Right lobe of liver (tissue), 4 donors: ENCODE results near the gene PTPN4.

Experiments
- POLR2A ChIP-seq: fragments of 450-650 bp; IDR thresholded peaks from one replicate; pipeline ENCODE4 v1.6.1; 2017; ENCODE audit warnings: antibody characterized with exemption, mild to moderate bottlenecking
- TF ChIP-seq, protein P1 (sequence below), 4 donors: fragments of 200-600 bp in 3 of 4; fragments of 450-650 bp in 1 of 4; IDR thresholded peaks; one replicate each; pipeline versions ENCODE4 v1.5.1 to v1.8.0; 2016 to 2022; ENCODE audit warnings: antibody characterized with exemption in 4 of 4, mild to moderate bottlenecking in 2 of 4
- donor health status: DM: no; HTN: no; CAD: no.
- donor health status: DM: no; HTN: no; CAD: no.
- donor health status: DM: no; HTN: yes; CAD: no.

DNA sequence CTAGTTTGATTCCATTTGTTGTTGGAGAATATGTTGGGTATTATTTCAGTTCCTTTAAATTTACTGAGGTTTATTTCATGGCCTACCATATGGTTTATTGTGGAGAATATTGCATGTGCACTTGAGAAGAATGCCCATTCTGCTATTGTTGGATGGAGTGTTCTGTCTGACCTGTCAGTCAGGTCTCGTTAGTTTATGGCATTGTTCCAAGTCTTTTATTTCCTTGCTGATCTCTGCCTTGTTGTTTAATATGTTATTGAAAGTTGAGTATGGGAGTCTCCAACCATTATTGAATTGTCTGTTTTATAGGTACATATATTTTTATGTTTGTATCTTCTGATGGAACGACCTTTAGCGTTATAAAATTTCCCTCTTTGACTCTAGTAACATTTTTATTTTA is 86.3 kb downstream of the PTPN4 start:
- TF ChIP-seq POLR2A, result no peak
- TF ChIP-seq, protein P1, sequence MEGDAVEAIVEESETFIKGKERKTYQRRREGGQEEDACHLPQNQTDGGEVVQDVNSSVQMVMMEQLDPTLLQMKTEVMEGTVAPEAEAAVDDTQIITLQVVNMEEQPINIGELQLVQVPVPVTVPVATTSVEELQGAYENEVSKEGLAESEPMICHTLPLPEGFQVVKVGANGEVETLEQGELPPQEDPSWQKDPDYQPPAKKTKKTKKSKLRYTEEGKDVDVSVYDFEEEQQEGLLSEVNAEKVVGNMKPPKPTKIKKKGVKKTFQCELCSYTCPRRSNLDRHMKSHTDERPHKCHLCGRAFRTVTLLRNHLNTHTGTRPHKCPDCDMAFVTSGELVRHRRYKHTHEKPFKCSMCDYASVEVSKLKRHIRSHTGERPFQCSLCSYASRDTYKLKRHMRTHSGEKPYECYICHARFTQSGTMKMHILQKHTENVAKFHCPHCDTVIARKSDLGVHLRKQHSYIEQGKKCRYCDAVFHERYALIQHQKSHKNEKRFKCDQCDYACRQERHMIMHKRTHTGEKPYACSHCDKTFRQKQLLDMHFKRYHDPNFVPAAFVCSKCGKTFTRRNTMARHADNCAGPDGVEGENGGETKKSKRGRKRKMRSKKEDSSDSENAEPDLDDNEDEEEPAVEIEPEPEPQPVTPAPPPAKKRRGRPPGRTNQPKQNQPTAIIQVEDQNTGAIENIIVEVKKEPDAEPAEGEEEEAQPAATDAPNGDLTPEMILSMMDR (IDR thresholded peaks at IDR 0.05), result no peak
